ENCODE measurements around the gene TRIM63.

The TRIM63 gene

DNA sequence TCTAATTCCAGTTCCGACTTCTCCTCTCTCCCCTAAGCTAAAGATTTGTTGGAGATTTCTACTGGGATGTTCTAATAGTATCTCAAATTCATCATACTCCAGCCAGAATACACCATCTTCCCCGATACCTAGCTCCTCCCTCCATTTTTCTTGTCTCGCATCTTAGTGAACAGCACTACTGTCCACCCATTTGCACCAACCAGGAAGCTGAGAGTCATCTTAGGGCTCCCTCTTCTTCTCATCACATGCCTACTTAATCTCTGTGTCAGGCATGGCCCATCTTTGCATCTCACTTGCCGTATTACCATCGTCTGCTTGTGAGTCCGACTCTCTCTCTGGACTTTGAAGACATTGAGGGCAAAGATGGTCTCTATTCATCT, 3.5 kb upstream of the TRIM63 start:
- DNase-seq (ENCODE audit: low spot score), result no peak
- no peak for ATAC-seq (ENCODE audit: low read depth)
- TF ChIP-seq, protein P1, sequence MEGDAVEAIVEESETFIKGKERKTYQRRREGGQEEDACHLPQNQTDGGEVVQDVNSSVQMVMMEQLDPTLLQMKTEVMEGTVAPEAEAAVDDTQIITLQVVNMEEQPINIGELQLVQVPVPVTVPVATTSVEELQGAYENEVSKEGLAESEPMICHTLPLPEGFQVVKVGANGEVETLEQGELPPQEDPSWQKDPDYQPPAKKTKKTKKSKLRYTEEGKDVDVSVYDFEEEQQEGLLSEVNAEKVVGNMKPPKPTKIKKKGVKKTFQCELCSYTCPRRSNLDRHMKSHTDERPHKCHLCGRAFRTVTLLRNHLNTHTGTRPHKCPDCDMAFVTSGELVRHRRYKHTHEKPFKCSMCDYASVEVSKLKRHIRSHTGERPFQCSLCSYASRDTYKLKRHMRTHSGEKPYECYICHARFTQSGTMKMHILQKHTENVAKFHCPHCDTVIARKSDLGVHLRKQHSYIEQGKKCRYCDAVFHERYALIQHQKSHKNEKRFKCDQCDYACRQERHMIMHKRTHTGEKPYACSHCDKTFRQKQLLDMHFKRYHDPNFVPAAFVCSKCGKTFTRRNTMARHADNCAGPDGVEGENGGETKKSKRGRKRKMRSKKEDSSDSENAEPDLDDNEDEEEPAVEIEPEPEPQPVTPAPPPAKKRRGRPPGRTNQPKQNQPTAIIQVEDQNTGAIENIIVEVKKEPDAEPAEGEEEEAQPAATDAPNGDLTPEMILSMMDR (IDR thresholded peaks at IDR 0.05; ENCODE audit: poor library complexity, severe bottlenecking), result no peak
- Histone ChIP-seq H3K27me3 (ENCODE audit: insufficient read depth, poor library complexity, severe bottlenecking) (no peaks in the 10 kb centered on the region), H3K4me1 (ENCODE audit: insufficient read depth, poor library complexity, severe bottlenecking) (no peaks in the 10 kb centered on the region), H3K27ac (ENCODE audit: poor library complexity, severe bottlenecking) (no peak overlapping the region), H3K36me3 (ENCODE audit: low read depth) (no peaks in the 10 kb centered on the region), H3K9me3 (ENCODE audit: severe bottlenecking) (no peaks in the 10 kb centered on the region), H3K4me3 (ENCODE audit: severe bottlenecking) (no peak overlapping the region)

- Histone ChIP-seq H3K27ac (ENCODE audit: poor library complexity, severe bottlenecking) (no peak overlapping the region), H3K4me1 (ENCODE audit: insufficient read depth, poor library complexity, severe bottlenecking) (no peaks in the 10 kb centered on the region), H3K9me3 (ENCODE audit: severe bottlenecking) (no peaks in the 10 kb centered on the region), H3K4me3 (ENCODE audit: severe bottlenecking) (no peak overlapping the region), H3K27me3 (ENCODE audit: insufficient read depth, poor library complexity, severe bottlenecking) (no peaks in the 10 kb centered on the region), H3K36me3 (ENCODE audit: low read depth) (no peaks in the 10 kb centered on the region)
- TF ChIP-seq, protein P1 (IDR thresholded peaks at IDR 0.05; ENCODE audit: poor library complexity, severe bottlenecking), result no peak
- ATAC-seq (ENCODE audit: low read depth) (no peak), DNase-seq (ENCODE audit: low spot score) (no peak)
These were observed 3.0 kb upstream of the TRIM63 start for GRCh38 chr1:26070296-26070962.

DNA sequence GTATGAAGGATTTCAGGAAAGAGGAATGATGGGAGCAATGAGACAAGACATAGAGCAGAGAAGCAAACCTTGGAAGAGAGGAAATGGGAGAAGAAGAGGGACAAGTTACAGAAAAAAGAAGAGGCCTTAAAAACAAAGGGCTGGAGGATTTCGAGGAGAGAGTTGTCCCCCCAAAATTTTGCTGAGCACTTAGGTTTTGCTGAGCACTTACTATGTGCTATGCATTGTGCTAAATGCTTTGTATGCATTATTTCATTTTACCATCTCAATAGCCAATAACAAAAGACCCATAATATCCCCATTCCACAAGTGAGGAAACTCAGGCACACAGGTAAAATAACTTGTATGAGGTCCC, 2.5 kb upstream of the TRIM63 start:
- H3K4me1 ChIP-seq (ENCODE audit: insufficient read depth, poor library complexity, severe bottlenecking), result no peaks in the 10 kb centered on the region
- H3K4me3 ChIP-seq (ENCODE audit: severe bottlenecking), result no peak overlapping the region
- ATAC-seq (ENCODE audit: low read depth) (no peak), DNase-seq (ENCODE audit: low spot score) (no peak)
- H3K9me3 ChIP-seq (ENCODE audit: severe bottlenecking), result no peaks in the 10 kb centered on the region
- TF ChIP-seq, protein P1 (IDR thresholded peaks at IDR 0.05; ENCODE audit: poor library complexity, severe bottlenecking), result no peak
- H3K27ac ChIP-seq (ENCODE audit: poor library complexity, severe bottlenecking), result no peak overlapping the region
- H3K36me3 ChIP-seq (ENCODE audit: low read depth), result no peaks in the 10 kb centered on the region
- H3K27me3 ChIP-seq (ENCODE audit: insufficient read depth, poor library complexity, severe bottlenecking), result no peaks in the 10 kb centered on the region

DNA sequence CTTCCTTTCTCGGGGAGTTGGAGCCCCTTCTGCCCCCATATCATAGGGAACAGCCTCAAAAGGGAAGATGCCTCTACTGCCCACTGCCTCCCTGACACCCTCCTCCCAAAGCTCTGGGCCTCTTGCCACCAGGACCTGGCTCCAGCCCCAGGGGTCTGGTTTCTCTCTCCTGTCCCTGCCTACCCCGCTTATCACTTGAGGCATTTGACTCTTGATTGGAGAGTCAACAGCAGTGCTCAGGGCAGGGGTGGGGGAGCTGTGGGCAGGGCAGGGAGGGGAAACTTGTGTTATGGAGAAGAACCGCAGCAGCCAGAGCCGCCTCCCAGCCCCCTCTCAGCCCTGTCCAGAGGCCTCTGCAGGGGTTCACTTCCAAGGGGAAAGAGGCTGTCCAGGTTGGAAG, 573 bp downstream of the TRIM63 start:
- H3K4me3 ChIP-seq (ENCODE audit: severe bottlenecking), result no peak overlapping the region
- H3K9me3 ChIP-seq (ENCODE audit: severe bottlenecking), result no peaks in the 10 kb centered on the region
- no peak overlapping the region for H3K27ac ChIP-seq (ENCODE audit: poor library complexity, severe bottlenecking)
- DNase-seq (ENCODE audit: low spot score) (no peak), ATAC-seq (ENCODE audit: low read depth) (no peak)
- no peaks in the 10 kb centered on the region for H3K27me3 ChIP-seq (ENCODE audit: insufficient read depth, poor library complexity, severe bottlenecking)
- no peaks in the 10 kb centered on the region for H3K4me1 ChIP-seq (ENCODE audit: insufficient read depth, poor library complexity, severe bottlenecking)
- TF ChIP-seq, protein P1 (IDR thresholded peaks at IDR 0.05; ENCODE audit: poor library complexity, severe bottlenecking), result no peak
- H3K36me3 ChIP-seq (ENCODE audit: low read depth), result no peaks in the 10 kb centered on the region

- Histone ChIP-seq H3K4me3 (ENCODE audit: severe bottlenecking) (no peak overlapping the region), H3K4me1 (ENCODE audit: insufficient read depth, poor library complexity, severe bottlenecking) (no peaks in the 10 kb centered on the region), H3K9me3 (ENCODE audit: severe bottlenecking) (no peaks in the 10 kb centered on the region), H3K27me3 (ENCODE audit: insufficient read depth, poor library complexity, severe bottlenecking) (no peaks in the 10 kb centered on the region), H3K36me3 (ENCODE audit: low read depth) (no peaks in the 10 kb centered on the region), H3K27ac (ENCODE audit: poor library complexity, severe bottlenecking) (no peak overlapping the region)
- TF ChIP-seq, protein P1 (IDR thresholded peaks at IDR 0.05; ENCODE audit: poor library complexity, severe bottlenecking), result no peak
- DNase-seq (ENCODE audit: low spot score), result no peak
- ATAC-seq (ENCODE audit: low read depth), result no peak
These were observed 1.3 kb downstream of the TRIM63 start for GRCh38 chr1:26066160-26066559.

Data from RWPE2 (cell line).